ENCODE measurements around the gene PCED1B.

- TF ChIP-seq POLR2A (IDR thresholded peaks at IDR 0.05) = no peak
- TF ChIP-seq, protein P1, sequence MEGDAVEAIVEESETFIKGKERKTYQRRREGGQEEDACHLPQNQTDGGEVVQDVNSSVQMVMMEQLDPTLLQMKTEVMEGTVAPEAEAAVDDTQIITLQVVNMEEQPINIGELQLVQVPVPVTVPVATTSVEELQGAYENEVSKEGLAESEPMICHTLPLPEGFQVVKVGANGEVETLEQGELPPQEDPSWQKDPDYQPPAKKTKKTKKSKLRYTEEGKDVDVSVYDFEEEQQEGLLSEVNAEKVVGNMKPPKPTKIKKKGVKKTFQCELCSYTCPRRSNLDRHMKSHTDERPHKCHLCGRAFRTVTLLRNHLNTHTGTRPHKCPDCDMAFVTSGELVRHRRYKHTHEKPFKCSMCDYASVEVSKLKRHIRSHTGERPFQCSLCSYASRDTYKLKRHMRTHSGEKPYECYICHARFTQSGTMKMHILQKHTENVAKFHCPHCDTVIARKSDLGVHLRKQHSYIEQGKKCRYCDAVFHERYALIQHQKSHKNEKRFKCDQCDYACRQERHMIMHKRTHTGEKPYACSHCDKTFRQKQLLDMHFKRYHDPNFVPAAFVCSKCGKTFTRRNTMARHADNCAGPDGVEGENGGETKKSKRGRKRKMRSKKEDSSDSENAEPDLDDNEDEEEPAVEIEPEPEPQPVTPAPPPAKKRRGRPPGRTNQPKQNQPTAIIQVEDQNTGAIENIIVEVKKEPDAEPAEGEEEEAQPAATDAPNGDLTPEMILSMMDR (IDR thresholded peaks at IDR 0.05) = no peak
These were observed 2.0 kb upstream of the PCED1B start for GRCh38 chr12:47077206-47078085.

Data from upper lobe of left lung (tissue), 4 donors.